ENCODE results near the gene APOL6.
A peak's percentile ranks its signal among the peaks of the same experiment; 100 is the strongest.
"Not testable (repeated sequence)": the region's sequence is repeated elsewhere in the genome, so short reads cannot be mapped to it uniquely, and the experiment has no call there.

Gene APOL6

DNA sequence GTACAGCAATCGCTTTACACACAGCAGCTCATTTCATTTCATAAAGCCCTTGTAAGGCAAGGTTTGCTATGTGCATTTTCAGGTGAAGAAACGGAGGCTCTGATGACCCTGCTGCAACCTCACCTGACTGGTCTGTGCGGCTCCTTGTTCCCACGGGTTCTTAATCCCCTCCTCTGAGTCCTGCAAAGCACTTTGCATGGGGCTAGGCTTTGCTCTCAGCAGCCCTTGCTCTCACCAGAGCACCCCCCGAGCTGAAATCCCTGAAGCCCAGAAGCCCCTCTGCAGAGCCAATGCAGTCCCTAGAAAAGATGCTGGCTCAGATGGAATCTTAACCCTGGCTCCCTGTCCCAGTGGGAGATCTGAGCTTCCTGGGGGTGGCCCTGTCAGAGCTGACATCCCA lies 11.0 kb upstream of the APOL6 start:
- no peak for DNase-seq (ENCODE audit: low spot score)

DNA sequence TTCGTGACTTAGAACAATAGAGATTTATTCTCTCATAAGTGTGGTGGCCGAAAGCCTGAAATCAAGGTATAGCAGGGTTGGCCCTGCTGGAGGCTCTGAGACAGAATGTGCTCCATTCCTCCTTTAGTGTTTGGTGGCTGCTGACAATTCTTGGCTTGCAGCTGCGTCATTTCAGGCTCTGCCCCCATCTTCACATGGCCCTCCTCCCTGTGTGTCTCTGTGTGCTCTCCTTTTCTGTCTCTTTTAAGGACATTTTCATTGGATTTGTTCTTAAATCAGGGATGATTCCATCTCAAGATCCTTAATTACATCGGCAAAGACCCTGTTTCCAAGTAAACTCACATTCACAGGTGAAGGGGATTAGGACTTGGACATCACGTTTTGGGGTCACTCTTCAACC lies 10.2 kb upstream of the APOL6 start:
- DNase-seq (ENCODE audit: low spot score), result no peak

DNA sequence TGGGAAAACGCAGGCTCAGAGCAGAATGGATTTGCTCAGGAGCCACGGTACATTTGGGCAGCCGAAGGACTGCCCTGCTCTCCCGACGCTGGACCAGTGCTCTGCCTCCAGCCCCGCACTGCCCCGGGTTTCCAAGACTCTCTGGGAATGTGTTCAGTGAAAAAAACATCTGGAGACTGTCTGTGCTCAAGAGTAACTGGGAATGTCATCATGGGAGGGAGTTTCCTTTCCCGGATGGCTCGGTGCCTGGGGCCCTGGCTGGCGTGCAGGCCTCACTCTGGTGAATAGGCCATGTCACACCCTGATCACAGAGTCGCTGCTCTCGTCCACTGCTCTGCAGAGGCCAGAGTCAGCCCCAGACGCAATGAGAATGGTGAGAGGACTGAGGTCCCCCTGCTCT lies 9.8 kb upstream of the APOL6 start:
- no peak for DNase-seq (ENCODE audit: low spot score)

DNA sequence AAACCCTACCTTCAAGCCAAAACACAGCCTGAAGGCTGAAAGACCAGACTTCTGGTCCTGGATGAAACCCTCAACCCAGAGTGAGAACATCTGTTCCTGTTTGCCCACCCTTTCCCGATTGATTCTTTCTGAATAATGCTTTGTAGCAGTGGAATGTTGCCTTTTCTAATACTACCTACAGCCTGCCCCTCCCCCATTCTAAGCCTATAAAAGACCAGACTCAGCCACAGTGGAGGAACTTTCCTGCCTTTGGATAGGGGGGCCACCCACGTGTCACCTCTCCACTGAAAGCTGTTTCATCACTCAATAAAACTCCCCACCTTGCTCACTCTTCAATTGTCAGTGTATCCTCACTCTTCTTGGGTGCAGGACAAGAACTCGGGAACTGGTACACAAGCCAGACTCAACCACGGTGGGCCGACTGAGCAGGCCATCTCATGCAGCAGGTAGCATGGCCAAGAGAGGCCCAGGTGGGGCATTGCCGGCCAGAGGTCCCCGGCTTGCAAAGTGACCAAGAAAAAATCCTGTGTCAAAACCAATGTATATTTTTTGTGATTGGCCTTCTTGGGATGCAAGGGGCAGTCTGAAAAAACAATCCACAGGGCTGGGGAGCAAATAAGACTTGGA lies 6.6 kb upstream of the APOL6 start:
- DNase-seq (ENCODE audit: low spot score), result no peak

DNA sequence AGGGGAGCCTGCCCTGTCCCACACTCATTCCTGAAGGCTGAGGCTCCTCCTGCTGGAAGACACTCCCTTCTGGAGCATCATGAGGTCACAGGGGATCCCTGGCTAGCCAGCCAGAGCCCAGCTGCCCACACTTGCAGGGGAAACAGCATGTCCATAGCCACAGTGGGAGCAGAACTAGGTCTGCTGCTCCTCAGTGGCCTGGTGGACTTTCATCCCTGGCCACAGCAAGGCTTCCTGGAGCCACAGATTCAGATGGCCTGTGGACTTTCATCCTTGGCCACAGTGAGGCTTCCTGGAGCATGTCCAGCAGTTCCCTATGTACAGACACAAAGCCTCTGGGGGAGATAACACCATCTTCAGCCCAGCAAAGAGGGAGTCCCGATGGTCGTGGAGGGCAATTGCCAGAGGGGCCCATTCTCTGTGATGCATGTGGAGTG lies 5.9 kb upstream of the APOL6 start:
- no peak for DNase-seq (ENCODE audit: low spot score)

DNA sequence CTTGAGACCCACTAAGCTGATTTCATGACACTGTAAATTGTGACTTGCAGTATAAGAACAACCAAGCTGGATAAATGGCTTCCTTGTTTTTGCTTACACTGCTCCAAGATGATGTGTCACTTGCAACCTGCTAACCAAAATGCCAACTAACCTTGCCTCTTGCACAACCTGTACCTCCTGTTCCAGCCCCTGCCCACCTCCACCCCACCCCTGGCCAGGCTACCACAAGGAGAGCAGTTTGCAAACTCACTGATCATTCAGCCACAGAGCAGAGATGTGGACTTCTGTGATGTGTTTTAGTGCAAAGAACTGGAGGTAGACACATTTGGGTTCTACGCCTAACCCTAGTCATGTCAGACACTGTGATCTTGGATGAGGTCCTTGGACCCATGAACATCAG lies 4.3 kb upstream of the APOL6 start:
- DNase-seq (ENCODE audit: low spot score), result no peak

DNA sequence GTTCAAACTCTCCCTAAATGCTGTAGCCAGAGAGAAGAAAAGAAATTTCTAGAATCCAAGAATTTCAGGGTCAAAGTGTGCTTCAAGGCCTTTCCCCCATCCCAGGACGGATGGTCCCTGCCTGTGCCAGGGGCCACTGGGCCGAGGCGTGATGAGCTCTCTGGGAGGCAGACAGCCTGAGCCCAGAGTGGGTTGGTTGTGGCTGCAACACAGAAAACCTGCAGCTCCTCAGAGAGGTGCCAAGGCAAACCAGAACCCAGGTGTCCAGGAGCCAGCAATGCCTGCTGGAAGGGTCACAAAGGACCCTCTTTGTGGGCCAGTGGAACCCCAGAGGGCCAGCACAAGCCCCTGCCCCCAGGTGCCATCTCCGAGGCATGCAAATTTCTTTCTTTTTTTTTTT lies 2.6 kb upstream of the APOL6 start:
- no peak for DNase-seq (ENCODE audit: low spot score)

DNA sequence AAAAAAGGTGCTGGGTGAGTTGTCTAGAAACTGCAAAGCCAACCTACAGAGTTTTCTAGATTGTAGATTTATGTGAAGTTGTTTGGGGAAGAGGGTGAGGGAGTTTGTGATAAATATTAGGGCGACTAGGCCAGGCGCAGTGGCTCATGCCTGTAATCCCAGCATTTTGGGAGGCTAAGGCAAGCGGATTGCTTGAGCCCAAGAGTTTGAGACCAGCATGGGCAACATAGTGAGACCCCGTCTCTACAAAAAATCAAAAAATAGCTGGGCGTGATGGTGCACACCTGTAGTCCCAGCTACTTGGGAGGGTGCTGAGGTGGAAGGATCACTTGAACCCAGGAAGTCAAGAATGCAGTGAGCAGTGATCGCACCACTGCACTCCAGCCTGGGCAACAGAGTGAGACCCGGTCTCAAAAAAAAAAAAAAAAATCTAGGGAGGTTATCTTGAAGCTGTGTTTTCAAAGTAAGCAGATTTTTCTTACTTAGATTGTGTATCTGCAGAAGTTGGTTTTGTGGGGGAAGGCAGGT lies 844 bp downstream of the APOL6 start:
- DNase-seq (ENCODE audit: low spot score), result no peak

DNA sequence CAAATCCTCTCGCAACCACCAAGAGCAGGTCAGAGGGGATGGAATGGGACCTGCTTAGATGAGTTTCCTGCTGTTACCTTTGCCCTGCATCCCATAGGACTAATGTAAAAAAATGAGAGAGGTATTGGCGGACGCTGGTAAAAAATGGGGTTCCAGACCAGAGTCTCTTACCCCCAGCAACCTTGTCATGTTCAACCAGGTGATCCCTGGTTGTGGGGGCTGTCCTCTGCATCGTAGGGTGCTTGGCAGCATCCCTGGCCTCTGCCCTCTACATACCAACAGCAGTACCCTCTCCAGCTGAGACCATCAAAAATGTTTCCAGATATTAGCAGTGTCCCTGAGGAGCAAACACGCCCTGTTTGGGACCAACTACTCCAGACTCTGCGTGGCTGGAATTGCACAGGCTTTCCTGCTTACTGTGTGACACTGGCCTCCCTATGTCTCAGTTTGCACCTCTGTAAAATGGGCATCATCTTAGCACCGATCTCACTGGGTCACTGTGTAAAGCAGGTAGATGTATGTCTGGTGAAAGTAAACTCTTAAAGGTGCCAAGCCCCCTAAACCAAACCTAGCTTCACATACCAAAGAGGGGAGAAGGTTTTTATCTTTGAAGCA lies 1.5 kb downstream of the APOL6 start:
- DNase-seq (ENCODE audit: low spot score), result no peak

DNA sequence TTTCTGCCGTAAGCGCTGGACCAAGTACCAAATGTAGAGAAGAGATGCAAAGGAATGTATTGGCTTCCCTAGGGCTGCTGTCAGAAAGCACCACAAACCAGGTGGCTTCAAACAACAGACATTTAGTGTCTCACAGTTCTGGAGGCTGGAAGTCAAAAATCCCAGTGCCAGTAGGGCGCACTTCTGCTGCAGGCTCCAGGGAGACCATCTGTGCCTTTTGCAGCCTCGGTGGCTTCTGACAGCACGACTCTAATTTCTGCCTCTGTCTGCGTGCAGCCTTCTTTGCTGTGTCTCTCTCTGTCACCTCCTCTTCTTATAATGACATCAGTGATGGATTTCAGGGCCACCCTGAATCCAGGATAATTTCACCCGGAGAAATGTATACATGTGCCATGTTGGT lies 2.8 kb downstream of the APOL6 start:
- DNase-seq (ENCODE audit: low spot score), result no peak

DNA sequence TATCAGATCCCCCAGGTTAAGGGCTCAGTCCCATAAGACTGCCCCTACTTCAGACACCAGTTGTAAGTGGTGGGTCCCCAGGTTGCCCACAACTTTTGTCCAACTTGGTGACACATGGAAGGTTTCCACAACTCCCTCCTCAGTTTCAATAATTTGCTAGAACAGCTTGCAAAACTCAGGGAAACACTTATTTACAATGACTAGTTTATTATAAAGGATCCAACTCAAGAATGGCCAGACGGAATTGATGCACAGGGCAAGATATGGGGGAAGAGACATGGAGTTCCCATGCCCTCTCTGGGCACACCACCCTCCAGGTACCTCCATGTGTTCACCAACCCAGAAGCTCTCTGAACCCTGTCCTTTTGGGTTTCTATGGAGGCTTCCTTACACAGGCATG lies 5.6 kb downstream of the APOL6 start:
- DNase-seq (ENCODE audit: low spot score), result no peak

DNA sequence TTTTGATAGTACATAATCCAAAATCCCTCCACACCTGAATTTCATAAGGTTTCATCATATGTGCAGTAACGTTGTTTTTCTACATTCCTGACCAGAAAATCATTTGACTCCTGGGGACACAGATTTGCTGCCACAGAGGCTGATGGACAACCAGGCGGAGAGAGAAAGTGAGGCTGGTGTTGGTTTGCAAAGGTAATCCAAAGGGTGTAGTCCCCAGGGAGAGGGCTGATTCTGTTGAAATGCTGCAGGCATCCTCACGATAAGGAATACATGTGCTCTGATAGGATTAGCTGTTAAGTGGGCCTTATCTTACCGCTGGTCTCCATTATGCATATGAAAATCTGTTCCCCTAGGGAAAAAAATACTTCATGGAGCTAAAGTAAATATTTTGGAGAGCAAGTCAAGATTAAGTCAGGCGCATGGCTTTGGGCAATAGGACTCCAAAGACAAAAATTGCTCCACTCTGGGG lies 8.1 kb downstream of the APOL6 start:
- no peak for DNase-seq (ENCODE audit: low spot score)

DNA sequence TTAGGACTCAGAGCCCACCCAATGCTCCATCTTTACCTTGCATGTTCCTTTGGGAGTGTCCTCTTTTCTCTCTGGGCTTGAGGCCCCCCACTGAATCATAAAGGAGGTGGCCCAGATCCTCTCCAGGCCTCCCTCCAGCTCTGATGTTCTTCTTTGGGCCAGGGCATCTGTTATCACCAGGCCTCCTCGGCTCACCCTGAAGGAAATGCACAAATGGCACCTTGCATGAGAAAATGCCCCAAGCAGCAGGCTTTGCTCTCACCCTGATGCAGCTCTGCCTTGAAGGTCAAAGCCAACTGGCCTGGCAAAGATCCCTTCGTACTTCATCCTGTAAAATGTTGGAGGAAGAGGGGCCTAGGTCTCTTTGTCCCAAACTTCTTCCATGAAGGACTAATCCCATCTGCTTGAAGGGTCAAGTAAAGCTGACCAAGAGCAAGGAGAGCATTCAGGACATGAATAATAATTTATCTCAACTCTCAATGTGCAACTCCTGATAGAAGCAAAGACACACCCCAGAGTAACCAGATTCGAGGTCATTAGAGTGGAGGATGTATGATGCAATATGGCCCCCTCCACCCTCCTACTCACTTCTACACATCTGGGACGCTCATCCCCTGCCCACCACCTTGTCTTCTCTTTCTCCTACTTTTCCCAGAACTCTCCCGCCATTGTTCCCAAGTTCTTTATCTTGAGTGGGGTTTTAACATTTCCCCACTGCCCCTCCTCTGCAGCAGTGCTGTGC lies 9.5 kb downstream of the APOL6 start:
- DNase-seq (ENCODE audit: low spot score), result no peak

DNA sequence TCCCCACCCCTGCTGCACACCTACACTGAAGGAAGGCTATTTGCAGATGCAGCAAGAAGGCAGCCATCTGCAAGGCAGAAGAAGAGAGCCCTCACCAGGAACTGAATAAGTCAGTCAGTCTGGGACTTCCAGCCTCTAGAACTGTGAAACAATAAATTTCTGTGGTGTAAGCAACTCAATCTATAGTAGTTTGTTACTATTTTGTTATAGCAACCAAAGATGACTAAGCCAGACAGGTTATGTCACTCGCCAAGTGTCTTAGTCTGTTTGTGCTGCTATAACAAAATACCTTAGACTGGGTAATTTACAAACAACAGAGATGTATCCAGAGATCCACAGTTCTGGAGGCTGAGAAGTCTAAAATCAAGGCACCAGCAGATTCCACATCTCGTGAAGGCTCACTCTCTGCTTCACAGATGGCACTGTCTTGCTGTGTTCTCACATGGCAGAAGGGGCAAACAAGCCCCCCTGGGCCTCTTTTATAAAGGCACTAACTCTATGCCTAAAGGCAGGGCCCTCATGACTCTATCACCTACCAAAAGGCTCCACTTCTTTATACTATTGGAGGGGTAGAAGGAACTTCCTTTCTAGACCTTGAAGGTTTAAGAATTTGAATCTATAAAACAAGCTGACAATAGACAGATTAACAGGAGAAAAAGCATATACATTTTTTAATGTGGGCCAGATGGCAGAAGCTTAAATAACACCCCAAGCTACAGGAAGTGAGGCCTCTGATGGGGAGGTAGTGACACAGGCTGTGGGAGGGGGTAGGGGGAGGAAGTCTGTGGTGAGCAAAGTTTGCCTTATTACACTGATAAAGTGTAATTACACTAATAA lies 12.3 kb downstream of the APOL6 start:
- peak; percentile 85 for DNase-seq (ENCODE audit: low spot score)

DNA sequence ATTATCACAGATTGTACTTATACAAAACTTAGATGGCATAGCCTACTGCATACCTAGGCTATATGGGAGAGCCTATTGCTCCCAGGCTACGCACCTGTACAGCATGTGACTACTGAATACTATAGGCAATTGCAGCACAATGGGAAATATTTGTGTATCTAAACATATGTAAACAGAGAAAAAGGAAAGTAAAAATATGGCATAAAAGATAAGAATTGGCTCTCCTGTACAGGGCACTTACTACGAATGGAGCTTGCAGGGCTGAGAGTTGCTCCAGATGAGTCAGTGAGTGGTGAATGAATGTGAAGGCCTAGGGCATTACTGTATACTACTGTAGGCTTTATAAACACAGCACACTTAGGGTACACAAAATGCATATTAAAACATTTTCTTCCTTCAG lies 13.2 kb downstream of the APOL6 start:
- DNase-seq (ENCODE audit: low spot score), result peak; percentile 45

DNA sequence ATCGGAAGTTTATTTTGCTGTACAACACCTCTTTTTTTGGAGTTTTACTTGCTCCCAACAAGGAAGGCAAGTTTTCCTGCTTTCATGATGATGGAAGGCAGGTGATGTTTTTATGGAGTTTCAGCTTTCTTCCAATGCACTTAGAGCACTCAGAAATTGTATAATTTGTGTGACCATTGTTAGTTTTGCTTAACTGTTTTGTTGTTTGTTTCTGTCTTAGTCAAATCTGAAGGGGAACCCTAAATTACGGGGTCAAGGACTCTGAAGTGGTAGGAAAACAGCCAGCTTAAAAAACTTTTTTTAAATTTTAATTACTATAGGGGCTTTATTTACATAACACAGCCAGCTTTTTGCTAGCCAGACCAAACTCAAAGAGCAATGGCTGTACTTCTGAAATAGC lies 14.7 kb downstream of the APOL6 start:
- no peak for DNase-seq (ENCODE audit: low spot score)

DNA sequence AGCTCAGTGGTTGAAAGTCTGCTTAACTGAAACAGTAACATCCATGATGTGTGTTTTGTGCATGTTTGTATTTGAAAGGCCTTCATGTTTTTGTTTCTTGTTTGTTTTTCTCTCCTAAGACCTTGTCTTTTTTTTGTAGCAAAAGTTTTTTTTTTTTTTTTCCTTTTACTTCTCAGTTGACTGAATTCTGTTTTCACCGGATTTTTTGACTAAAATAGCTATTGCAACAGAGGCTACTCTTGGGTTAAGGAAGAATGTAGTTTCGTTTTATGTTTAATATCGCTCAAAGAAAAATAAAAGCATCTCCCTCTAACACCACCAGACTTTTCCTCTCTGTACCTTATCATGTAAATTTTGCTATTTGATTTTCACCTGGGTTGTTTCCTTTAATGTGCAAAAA lies 15.1 kb downstream of the APOL6 start:
- DNase-seq (ENCODE audit: low spot score), result no peak

DNA sequence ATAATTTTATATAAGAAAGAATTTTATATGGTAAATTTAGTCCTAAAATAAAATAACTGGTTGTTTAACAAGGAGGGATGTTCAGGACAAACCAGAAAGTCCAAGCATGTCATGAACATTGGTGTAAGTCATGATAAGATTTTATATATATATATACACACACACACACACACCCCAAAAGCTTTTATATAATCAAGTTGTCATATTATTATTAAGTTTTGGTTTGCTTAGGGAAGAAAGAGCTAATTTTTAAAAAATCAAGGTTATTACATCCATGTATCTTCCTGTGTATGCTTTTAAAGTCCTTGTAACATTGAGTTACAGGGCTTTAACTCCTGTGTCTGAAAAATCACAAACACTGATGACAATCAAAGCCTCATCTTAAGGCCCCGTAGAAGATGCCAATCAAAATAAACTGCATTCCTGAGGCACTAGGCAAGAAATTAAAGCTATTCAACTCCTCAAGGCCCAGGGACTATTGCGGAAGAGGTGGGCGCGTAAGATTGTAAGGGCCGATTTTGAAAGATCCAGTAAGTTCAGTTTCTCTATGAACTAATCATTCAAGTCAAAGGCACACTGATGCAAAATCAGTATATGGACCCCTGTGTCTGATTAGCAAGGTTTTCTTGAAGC lies 16.8 kb downstream of the APOL6 start:
- DNase-seq (ENCODE audit: low spot score), result no peak

DNA sequence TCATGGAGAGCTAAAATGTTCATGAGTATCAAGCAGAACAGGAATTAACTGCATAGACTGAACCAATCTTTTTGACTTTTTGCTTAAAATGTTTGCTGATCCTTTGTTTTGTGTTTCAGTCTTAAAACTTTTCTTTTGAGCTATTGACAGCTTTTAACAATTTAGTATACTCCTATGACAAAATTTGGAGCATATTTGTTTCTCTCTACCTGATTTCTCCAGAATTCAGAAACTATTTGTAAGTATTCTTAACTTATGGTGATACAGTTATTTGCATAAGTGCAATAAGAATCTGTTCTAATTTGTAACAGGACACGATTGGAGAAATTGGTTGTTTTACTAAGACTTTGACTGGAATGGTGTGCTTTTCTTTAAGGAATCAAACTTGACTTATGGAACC lies 18.5 kb downstream of the APOL6 start:
- DNase-seq (ENCODE audit: low spot score), result not testable (repeated sequence)

DNA sequence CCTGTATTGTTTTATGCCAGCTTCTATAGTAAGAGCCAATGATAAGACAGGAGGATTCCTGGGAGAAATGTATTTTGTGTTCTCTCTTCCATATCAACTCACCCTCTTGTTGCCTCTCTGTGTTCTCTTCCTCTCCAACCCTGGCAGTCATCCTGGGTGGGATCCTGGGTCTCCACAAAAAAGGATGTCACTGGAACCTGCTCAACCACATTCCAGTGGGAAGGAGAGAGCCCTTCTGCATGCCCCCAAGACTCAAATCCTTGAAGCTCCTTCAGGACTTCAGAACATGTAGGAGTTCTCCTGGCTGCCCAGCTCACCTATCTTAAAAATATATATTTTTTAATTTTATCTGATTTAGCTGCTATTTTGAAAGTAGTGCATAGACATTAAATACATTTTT lies 26.1 kb downstream of the APOL6 start:
- DNase-seq (ENCODE audit: low spot score), result no peak

DNA sequence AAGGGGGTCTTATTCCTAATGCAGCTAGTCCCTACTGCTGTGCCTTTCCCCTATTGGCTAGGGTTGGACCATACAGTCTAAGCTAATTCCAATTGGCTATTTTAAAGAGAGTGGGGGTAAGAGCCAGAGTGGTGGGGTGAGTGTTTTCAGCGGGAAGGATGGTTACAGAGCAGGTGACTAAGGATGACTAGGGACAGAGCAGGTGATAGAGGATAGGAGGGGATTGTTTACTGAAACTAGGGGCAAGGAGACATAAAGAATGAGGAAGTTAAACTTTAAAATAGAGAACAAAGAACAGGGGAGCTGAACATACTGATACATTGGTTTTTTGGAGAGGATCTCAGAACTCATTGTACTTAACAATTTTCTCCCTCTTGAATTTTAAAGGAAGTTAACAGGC lies 27.8 kb downstream of the APOL6 start:
- not testable (repeated sequence) for DNase-seq (ENCODE audit: low spot score)

Measured in CD4-positive, alpha-beta T cell treated with Interleukin-2 at 100 ng/mL for 4 hours (primary cell).